DMS53 treated with DMSO at 0.1 percent for 48 hours (cell line): ENCODE measurements around the gene OR5D14.

Source experiments
- DNase-seq: peaks from one replicate; lab custom pipeline; 2025; ENCODE audit not compliant: unreplicated experiment; lab: John Stamatoyannopoulos, UW

Gene OR5D14

GRCh38 chr11:55795256-55795655 lies at the start of gene OR5D14:
OR5D14 (plus strand) TSS chr11:55795556; CDS start chr11:55795556, 0 bp downstream.
- no peak for DNase-seq

- no peak for DNase-seq
These were observed 22.2 kb upstream of the OR5D14 start, which contains the start of gene OR5D13 for GRCh38 chr11:55773138-55773537. OR5D13 (plus strand) TSS chr11:55773438; CDS start chr11:55773438, 0 bp downstream.

GRCh38 chr11:55791606-55792005 lies 3.8 kb upstream of the OR5D14 start:
- no peak for DNase-seq

GRCh38 chr11:55793321-55793720 lies 2.0 kb upstream of the OR5D14 start:
- no peak for DNase-seq

GRCh38 chr11:55806248-55806647 lies 10.9 kb downstream of the OR5D14 start:
- no peak for DNase-seq

GRCh38 chr11:55811067-55811466 lies 15.7 kb downstream of the OR5D14 start, which contains the start of gene OR5L1:
OR5L1 (plus strand) TSS chr11:55811367; CDS start chr11:55811467, 100 bp downstream.
- DNase-seq: no peak

GRCh38 chr11:55819330-55819729 lies 24.0 kb downstream of the OR5D14 start, which contains the start of gene OR5D18:
OR5D18 (plus strand) TSS chr11:55819630; CDS start chr11:55819630, 0 bp downstream.
- no peak for DNase-seq

- DNase-seq: no peak
These were observed 31.6 kb downstream of the OR5D14 start, which contains the start of gene OR5L2 for GRCh38 chr11:55826919-55827318. OR5L2 (plus strand) TSS chr11:55827219; CDS start chr11:55827219, 0 bp downstream.

- no peak for DNase-seq
These were observed 43.1 kb downstream of the OR5D14 start, which contains the start of gene OR5D16 for GRCh38 chr11:55838452-55838851. OR5D16 (plus strand) TSS chr11:55838752; CDS start chr11:55838752, 0 bp downstream.
